Endodermal cell (in vitro differentiated cells): ENCODE results near the gene PSMA6. TPM values are rescaled to one million over a fixed set of nuclear protein-coding genes. Genes with fewer than 3 reads are reported as not detected.

Experiments used
- DNase-seq: peaks from one replicate; pipeline ENCODE4 v3.0.0-alpha.2; 2017
- H3K27ac ChIP-seq: 2 replicates; pipeline ENCODE4 v1.5.1; 2013; ENCODE audit warnings: mild to moderate bottlenecking, low read depth, low read length, moderate library complexity
- H3K27me3 ChIP-seq: 2 replicates; pipeline ENCODE4 v1.6.1; 2013; ENCODE audit warnings: mild to moderate bottlenecking, low read length, moderate library complexity; ENCODE audit not compliant: insufficient read depth, control insufficient read depth, poor library complexity, severe bottlenecking
- H3K36me3 ChIP-seq: 2 replicates; pipeline ENCODE4 v1.7.0; 2013; ENCODE audit warnings: mild to moderate bottlenecking, low read length, moderate library complexity; ENCODE audit not compliant: control insufficient read depth, insufficient read depth
- H3K4me1 ChIP-seq: one replicate; pipeline ENCODE4 v1.7.0; 2013; ENCODE audit warnings: low read length; ENCODE audit not compliant: control insufficient read depth, insufficient read depth
- H3K4me3 ChIP-seq: 2 replicates; pipeline ENCODE4 v1.5.1; 2013; ENCODE audit warnings: mild to moderate bottlenecking, low read length, moderate library complexity
- H3K9ac ChIP-seq: 2 replicates; pipeline ENCODE4 v1.6.1; 2013; ENCODE audit warnings: mild to moderate bottlenecking, low read length, moderate library complexity; ENCODE audit not compliant: poor library complexity, severe bottlenecking; ENCODE audit errors: extremely low read depth
- H3K9me3 ChIP-seq: 2 replicates; pipeline ENCODE4 v1.6.1; 2013; ENCODE audit warnings: mild to moderate bottlenecking, low read length, moderate library complexity; ENCODE audit not compliant: control insufficient read depth
- H3K27ac Mint-ChIP-seq: 2 replicates; pipeline ENCODE4 v1.8.0; 2020; ENCODE audit warnings: mixed read lengths
- H3K27me3 Mint-ChIP-seq: 2 replicates; pipeline ENCODE4 v1.8.0; 2021; ENCODE audit warnings: mild to moderate bottlenecking, mixed read lengths; ENCODE audit not compliant: insufficient read depth
- H3K36me3 Mint-ChIP-seq: 2 replicates; pipeline ENCODE4 v1.8.0; 2020; ENCODE audit warnings: low read depth, mixed read lengths
- H3K4me1 Mint-ChIP-seq: 2 replicates; pipeline ENCODE4 v1.8.0; 2020; ENCODE audit warnings: mixed read lengths
- H3K4me3 Mint-ChIP-seq: 2 replicates; pipeline ENCODE4 v1.8.0; 2020; ENCODE audit warnings: mild to moderate bottlenecking, moderate library complexity, mixed read lengths
- H3K9me3 Mint-ChIP-seq: 2 replicates; pipeline ENCODE4 v1.8.0; 2020; ENCODE audit warnings: mild to moderate bottlenecking, mixed read lengths
- WGBS, 2 experiments: methylation state at CpG; one replicate each; pipeline versions ENCODE4 v1.1.5 to v1.1.7; 2013; ENCODE audit warnings: missing lambda C conversion rate in 2 of 2, mixed read lengths in 1 of 2; ENCODE audit not compliant: insufficient coverage in 1 of 2, insufficient read length in 1 of 2; 5-methylcytosine and 5-hydroxymethylcytosine counted together
- total RNA-seq, 2 donors: library from RNA; stranded (reverse); fragmentation: NEBNext Ultra II Directional in 1 of 2; extraction: Animal tissue kit (Norgen Biotek cat#: 25700) in 1 of 2; gene quantifications; 2 replicates in 1 of 2; 3 replicates in 1 of 2; pipeline ENCODE4 v1.2.1, GENCODE V29; 2021
- TF ChIP-seq, protein P1 (sequence below): fragments of 200-600 bp; sonication (generic); conservative IDR thresholded peaks from 2 replicates; pipeline ENCODE4 v1.5.0; 2021; ENCODE audit warnings: antibody characterized with exemption, mild to moderate bottlenecking

The PSMA6 gene
- total RNA-seq, 2 donors from 2014 or later, result 263 to 277 TPM

DNA sequence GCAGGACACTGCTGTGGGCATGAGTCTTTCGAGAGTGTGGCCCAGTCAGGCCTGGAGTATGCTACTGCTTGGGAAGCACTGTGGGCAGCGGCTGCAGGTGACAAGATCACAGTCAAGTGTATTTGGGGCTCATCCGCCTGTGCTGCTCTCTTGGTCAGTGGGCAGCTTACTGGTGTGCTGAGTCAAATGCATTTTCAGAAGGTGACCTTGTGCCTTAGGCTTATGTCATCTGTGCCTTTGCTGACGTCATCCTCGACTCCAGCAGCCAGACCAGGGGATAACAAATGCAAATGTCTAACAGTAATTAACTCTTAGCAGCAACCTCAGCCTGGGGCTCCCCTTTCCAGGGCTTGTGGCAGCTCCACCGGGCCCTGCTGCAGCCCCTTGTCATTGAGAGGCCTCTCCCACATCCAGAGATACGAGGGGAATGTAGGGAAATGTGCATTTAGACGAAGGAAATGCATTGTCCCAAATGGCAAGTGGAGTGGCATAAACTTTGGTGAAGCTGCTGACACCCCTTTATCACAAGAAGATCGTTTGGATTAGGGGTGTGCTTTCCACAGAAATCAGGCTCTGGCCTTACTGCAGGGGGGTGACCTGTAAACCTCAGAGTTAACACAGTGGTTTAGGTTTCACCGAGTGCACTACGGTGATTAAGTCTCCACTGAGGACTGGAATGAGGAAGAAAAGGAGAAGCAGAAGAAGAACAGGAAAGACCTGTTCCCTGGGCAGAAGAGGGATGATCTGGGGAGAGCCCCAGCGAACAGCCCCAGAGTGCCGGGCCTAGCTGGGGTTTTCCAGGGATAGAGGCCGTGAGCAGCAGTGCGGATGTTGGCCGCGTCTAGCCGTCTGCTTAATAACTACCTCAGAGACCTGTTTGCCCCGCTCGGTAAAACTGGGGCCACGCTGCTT lies 39.7 kb downstream of the PSMA6 start:
- DNase-seq, result peak; percentile 64
- Histone ChIP-seq H3K9ac (no peak overlapping the region), H3K4me1 (peaks cover 9% of the 10 kb centered on the region), H3K27me3 (no peaks in the 10 kb centered on the region), H3K4me3 (no peak overlapping the region), H3K27ac (no peak overlapping the region), H3K9me3 (no peaks in the 10 kb centered on the region), H3K36me3 (no peaks in the 10 kb centered on the region)
- Mint-ChIP-seq H3K27ac (peak overlapping the region; percentile 75), H3K4me3 (no peak overlapping the region), H3K36me3 (no peaks in the 10 kb centered on the region), H3K4me1 (peaks cover 31% of the 10 kb centered on the region), H3K9me3 (no peaks in the 10 kb centered on the region), H3K27me3 (no peaks in the 10 kb centered on the region)
- WGBS, 2 experiments, result 89 to 93% methylated on average over 15 to 21 of the region's 21 CpGs
- TF ChIP-seq, protein P1, sequence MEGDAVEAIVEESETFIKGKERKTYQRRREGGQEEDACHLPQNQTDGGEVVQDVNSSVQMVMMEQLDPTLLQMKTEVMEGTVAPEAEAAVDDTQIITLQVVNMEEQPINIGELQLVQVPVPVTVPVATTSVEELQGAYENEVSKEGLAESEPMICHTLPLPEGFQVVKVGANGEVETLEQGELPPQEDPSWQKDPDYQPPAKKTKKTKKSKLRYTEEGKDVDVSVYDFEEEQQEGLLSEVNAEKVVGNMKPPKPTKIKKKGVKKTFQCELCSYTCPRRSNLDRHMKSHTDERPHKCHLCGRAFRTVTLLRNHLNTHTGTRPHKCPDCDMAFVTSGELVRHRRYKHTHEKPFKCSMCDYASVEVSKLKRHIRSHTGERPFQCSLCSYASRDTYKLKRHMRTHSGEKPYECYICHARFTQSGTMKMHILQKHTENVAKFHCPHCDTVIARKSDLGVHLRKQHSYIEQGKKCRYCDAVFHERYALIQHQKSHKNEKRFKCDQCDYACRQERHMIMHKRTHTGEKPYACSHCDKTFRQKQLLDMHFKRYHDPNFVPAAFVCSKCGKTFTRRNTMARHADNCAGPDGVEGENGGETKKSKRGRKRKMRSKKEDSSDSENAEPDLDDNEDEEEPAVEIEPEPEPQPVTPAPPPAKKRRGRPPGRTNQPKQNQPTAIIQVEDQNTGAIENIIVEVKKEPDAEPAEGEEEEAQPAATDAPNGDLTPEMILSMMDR, result no peak

DNA sequence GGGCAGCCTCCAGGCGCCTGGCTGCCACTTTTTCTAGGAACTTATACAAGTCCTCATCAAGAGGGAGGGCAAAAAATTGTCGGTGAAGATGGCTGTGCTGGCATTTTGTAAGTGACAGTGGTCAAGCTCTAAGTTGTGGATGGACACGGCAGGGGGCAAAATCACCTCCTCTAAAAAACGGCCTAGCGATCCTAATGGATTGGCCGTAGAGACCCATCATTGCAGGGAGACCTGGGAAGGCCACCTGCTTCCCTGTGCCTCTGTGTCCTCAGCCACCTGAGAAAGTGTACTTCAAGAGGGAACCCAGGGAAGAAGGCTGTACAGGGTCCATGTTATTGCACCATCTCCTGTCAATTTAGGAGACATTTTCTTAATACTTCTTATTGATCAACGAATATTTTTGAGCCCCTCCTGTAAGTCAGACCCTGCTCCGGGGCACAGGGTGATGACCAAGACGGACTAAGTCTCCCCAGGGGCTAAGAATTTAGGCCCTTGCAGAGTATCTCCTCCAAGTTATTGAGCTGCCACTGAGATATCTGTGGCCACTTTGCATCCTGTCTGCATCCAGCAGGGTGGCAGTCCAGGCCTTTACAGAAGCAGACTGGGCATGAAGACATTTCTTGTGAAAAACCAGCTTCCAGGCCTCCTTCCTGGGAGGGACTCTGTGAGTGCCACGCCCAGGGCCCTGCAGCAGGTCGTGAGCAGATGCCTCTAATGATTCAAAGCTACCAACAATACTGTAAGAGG lies 40.5 kb downstream of the PSMA6 start:
- no peaks in the 10 kb centered on the region for H3K36me3 ChIP-seq
- Mint-ChIP-seq H3K36me3 (no peaks in the 10 kb centered on the region), H3K4me3 (no peak overlapping the region), H3K9me3 (no peaks in the 10 kb centered on the region), H3K27ac (peak overlapping the region; percentile 75), H3K27me3 (no peaks in the 10 kb centered on the region), H3K4me1 (peaks cover 34% of the 10 kb centered on the region)
- TF ChIP-seq, protein P1, result no peak
- no peaks in the 10 kb centered on the region for H3K27me3 ChIP-seq
- DNase-seq, result peak; percentile 56
- no peaks in the 10 kb centered on the region for H3K9me3 ChIP-seq
- WGBS, 2 experiments, result 84 to 85% methylated on average over 8 to 11 of the region's 11 CpGs
- no peak overlapping the region for H3K4me3 ChIP-seq
- H3K4me1 ChIP-seq, result peaks cover 12% of the 10 kb centered on the region
- H3K27ac ChIP-seq, result no peak overlapping the region
- no peak overlapping the region for H3K9ac ChIP-seq

DNA sequence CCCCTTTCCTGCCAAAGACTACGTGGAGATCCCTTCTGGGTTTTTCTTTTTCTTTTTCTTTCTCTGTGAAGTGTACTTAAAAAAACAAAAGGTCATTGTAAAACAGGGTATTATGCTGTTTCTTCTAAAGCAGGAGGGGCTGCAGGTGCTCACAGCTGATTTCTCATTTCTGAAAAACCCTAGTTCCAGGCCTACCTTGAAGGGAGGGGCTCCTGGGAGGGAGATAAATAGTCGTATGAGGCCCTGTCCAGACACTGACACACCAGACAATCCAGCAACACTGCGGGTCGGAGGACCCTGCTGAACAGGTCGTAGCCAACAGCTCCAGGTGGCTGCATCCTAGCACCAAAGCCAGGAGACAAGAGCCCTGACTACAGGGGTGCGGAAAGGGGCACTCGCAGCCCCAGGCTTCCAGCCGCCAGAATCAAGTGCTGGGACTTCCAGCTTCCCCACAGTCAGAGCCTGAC lies 41.1 kb downstream of the PSMA6 start:
- Histone ChIP-seq H3K9ac (no peak overlapping the region), H3K4me1 (peaks cover 12% of the 10 kb centered on the region), H3K27ac (no peak overlapping the region), H3K36me3 (no peaks in the 10 kb centered on the region), H3K9me3 (no peaks in the 10 kb centered on the region), H3K27me3 (no peaks in the 10 kb centered on the region), H3K4me3 (no peak overlapping the region)
- Mint-ChIP-seq H3K4me3 (no peak overlapping the region), H3K4me1 (peaks cover 34% of the 10 kb centered on the region), H3K27ac (peak overlapping the region; percentile 74), H3K36me3 (no peaks in the 10 kb centered on the region), H3K9me3 (no peaks in the 10 kb centered on the region), H3K27me3 (no peaks in the 10 kb centered on the region)
- TF ChIP-seq, protein P1, result no peak
- 76 to 79% methylated on average over 4 to 8 of the region's 8 CpGs for whole genome bisulfite sequencing, 2 experiments
- DNase-seq, result peak; percentile 51
